Mesothelial cell of epicardium (in vitro differentiated cells): ENCODE results near the gene TAF15. TPM values are rescaled to one million over a fixed set of nuclear protein-coding genes. Genes with fewer than 3 reads are reported as not detected.

ENCODE experiments used
- DNase-seq, 2 experiments: peaks; one replicate each; pipeline ENCODE4 v3.0.0; 2021; ENCODE audit warnings: low spot score in 2 of 2; ENCODE audit not compliant: unreplicated experiment in 2 of 2
- H3K27ac Mint-ChIP-seq: 2 replicates; pipeline ENCODE4 v1.8.0; 2021; ENCODE audit warnings: mixed read lengths
- H3K27me3 Mint-ChIP-seq: 2 replicates; pipeline ENCODE4 v1.8.0; 2021; ENCODE audit warnings: low read depth, mixed read lengths
- H3K36me3 Mint-ChIP-seq: 2 replicates; pipeline ENCODE4 v1.8.0; 2021; ENCODE audit warnings: mixed read lengths
- H3K4me1 Mint-ChIP-seq: 2 replicates; pipeline ENCODE4 v1.8.0; 2021; ENCODE audit warnings: mixed read lengths
- H3K4me3 Mint-ChIP-seq: 2 replicates; pipeline ENCODE4 v1.8.0; 2021; ENCODE audit warnings: mild to moderate bottlenecking, moderate library complexity, mixed read lengths
- H3K9me3 Mint-ChIP-seq: 2 replicates; pipeline ENCODE4 v1.8.0; 2021; ENCODE audit warnings: mixed read lengths
- total RNA-seq: library from RNA; stranded (reverse); gene quantifications from 3 replicates; pipeline ENCODE4 v1.2.1, GENCODE V29; 2021
- TF ChIP-seq, protein P1 (sequence below): fragments of 200-600 bp; sonication (generic); IDR thresholded peaks from one replicate; pipeline ENCODE4 v1.5.0; 2021; ENCODE audit warnings: antibody characterized with exemption; ENCODE audit not compliant: unreplicated experiment

The TAF15 gene
- total RNA-seq, 1 donor from 2014 or later = 225 TPM

DNA sequence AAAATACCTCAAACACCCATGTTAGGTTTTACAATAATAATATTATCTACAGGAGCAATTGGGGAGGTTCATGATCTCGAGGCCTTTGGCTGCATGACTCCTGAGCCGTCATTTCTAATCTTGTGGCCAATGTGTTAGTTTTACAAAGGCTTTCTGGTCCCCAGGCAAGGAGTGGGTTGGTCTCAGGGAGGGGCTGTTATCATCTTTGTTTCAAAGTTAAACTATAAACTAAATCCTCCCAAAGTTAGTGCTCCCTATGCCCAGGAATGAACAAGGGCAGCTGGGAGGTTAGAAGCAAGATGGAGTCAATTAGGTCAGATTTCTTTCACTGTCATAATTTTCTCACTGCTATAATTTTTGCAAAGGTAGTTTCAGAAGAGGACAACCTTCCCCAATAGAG, 80.0 kb downstream of the TAF15 start:
- H3K4me1 Mint-ChIP-seq = peaks cover 31% of the 10 kb centered on the region
- H3K4me3 Mint-ChIP-seq = no peak overlapping the region
- H3K27ac Mint-ChIP-seq = peak overlapping the region; percentile 97
- H3K9me3 Mint-ChIP-seq = no peaks in the 10 kb centered on the region
- no peaks in the 10 kb centered on the region for H3K36me3 Mint-ChIP-seq
- DNase-seq = no peak
- TF ChIP-seq, protein P1, sequence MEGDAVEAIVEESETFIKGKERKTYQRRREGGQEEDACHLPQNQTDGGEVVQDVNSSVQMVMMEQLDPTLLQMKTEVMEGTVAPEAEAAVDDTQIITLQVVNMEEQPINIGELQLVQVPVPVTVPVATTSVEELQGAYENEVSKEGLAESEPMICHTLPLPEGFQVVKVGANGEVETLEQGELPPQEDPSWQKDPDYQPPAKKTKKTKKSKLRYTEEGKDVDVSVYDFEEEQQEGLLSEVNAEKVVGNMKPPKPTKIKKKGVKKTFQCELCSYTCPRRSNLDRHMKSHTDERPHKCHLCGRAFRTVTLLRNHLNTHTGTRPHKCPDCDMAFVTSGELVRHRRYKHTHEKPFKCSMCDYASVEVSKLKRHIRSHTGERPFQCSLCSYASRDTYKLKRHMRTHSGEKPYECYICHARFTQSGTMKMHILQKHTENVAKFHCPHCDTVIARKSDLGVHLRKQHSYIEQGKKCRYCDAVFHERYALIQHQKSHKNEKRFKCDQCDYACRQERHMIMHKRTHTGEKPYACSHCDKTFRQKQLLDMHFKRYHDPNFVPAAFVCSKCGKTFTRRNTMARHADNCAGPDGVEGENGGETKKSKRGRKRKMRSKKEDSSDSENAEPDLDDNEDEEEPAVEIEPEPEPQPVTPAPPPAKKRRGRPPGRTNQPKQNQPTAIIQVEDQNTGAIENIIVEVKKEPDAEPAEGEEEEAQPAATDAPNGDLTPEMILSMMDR = no peak
- H3K27me3 Mint-ChIP-seq = no peaks in the 10 kb centered on the region

- Mint-ChIP-seq H3K4me3 (peak overlapping the region; percentile 18), H3K27ac (peak overlapping the region; percentile 97), H3K36me3 (no peaks in the 10 kb centered on the region), H3K9me3 (no peaks in the 10 kb centered on the region), H3K27me3 (no peaks in the 10 kb centered on the region), H3K4me1 (peaks cover 31% of the 10 kb centered on the region)
- DNase-seq = peak; percentile 58 to 72
- TF ChIP-seq, protein P1 = no peak
Measured at GRCh38 chr17:35889818-35890773, 80.8 kb downstream of the TAF15 start.

GRCh38 chr17:35890774-35891155, 81.5 kb downstream of the TAF15 start:
- Mint-ChIP-seq H3K27me3 (no peaks in the 10 kb centered on the region), H3K9me3 (no peaks in the 10 kb centered on the region), H3K36me3 (no peaks in the 10 kb centered on the region), H3K4me3 (no peak overlapping the region), H3K4me1 (peaks cover 31% of the 10 kb centered on the region), H3K27ac (peak overlapping the region; percentile 71)
- TF ChIP-seq, protein P1 = no peak
- no peak for DNase-seq

GRCh38 chr17:35891269-35891668, 82.0 kb downstream of the TAF15 start:
- Mint-ChIP-seq H3K27me3 (no peaks in the 10 kb centered on the region), H3K36me3 (no peaks in the 10 kb centered on the region), H3K4me1 (peaks cover 31% of the 10 kb centered on the region), H3K4me3 (no peak overlapping the region), H3K9me3 (no peaks in the 10 kb centered on the region), H3K27ac (peak overlapping the region; percentile 71)
- TF ChIP-seq, protein P1 = no peak
- DNase-seq = no peak

- Mint-ChIP-seq H3K4me1 (peaks cover 31% of the 10 kb centered on the region), H3K36me3 (no peaks in the 10 kb centered on the region), H3K27me3 (no peaks in the 10 kb centered on the region), H3K4me3 (no peak overlapping the region), H3K27ac (peak overlapping the region; percentile 67), H3K9me3 (no peaks in the 10 kb centered on the region)
- DNase-seq = no peak
- TF ChIP-seq, protein P1 = no peak
Measured at GRCh38 chr17:35892091-35893035, 83.1 kb downstream of the TAF15 start.
